Daoy (cell line): Measurements from ENCODE around the gene ZBTB21. TPM values are rescaled to one million over a fixed set of nuclear protein-coding genes. Genes with fewer than 3 reads are reported as not detected.

Source experiments
- DNase-seq: peaks from one replicate; pipeline ENCODE4 v3.0.0-alpha.2; 2015; ENCODE audit warnings: low read depth
- total RNA-seq: library from RNA; depleted of rRNA; stranded (reverse); fragments of >200 nt; shearing (Covaris generic); gene quantifications from 2 replicates; pipeline ENCODE4 v1.2.3, GENCODE V29; 2014; rRNA removed

ZBTB21 gene
- total RNA-seq: 16.9 and 17.7 TPM in 2 replicates

GRCh38 chr21:42009831-42010506, at the start of gene ZBTB21:
Gene ZBTB21, minus strand, starts transcription at chr21:42010360. Its CDS starts 16,265 bp downstream, at chr21:41994095.
- DNase-seq: peak; percentile 100

DNA sequence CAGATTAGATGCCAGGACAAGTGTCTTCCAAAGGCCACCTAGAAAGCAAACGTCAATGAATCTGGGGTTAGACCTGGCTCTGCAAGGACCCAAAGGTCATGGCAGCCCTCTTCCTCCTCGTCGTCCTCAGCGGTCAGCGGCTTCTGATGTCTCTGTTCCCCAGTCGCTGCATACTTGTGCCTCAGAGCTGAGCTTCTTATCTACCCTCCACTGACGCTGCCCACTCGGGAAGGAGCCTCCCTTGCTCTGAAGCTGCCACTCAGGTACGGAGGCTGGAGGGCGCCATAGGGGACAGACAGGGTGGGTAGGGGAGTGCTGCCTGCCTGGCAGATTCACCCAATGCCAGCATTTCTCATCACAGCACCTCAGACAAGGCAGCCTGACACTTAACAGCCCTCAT, 49.6 kb upstream of the ZBTB21 start:
- DNase-seq: no peak

GRCh38 chr21:42059141-42059540, 49.0 kb upstream of the ZBTB21 start:
- no peak for DNase-seq

- DNase-seq: no peak
These were observed 48.5 kb upstream of the ZBTB21 start for GRCh38 chr21:42058631-42059111.

- DNase-seq: no peak
These were observed 47.8 kb upstream of the ZBTB21 start for GRCh38 chr21:42057851-42058437.

GRCh38 chr21:42056996-42057689, 47.0 kb upstream of the ZBTB21 start:
- DNase-seq: peak; percentile 95

- DNase-seq: no peak
These were observed 46.3 kb upstream of the ZBTB21 start for GRCh38 chr21:42056468-42056867.

DNA sequence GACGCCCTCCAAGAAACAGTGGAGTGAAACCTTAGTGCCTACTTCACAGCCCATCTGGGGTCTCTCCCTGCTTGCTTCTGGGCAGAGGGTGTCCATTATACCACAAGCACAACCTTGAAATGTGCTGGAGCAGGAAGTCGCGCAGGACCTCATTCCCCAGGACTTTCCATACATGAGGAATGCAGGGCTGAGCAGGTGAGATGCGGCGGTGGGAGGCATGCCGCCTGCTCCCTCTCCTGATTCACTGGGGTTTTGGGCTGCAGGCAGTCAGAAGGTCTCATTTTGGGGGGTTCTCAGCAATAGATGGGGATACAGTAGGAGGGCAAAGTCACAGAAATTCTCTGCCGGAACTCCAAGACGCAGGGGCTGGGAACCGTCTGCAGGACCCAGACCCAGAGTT, 45.3 kb upstream of the ZBTB21 start:
- DNase-seq: no peak

- no peak for DNase-seq
These were observed 41.6 kb upstream of the ZBTB21 start for GRCh38 chr21:42051788-42052187.

- peak; percentile 56 for DNase-seq
These were observed 39.6 kb upstream of the ZBTB21 start for GRCh38 chr21:42049578-42050430.

DNA sequence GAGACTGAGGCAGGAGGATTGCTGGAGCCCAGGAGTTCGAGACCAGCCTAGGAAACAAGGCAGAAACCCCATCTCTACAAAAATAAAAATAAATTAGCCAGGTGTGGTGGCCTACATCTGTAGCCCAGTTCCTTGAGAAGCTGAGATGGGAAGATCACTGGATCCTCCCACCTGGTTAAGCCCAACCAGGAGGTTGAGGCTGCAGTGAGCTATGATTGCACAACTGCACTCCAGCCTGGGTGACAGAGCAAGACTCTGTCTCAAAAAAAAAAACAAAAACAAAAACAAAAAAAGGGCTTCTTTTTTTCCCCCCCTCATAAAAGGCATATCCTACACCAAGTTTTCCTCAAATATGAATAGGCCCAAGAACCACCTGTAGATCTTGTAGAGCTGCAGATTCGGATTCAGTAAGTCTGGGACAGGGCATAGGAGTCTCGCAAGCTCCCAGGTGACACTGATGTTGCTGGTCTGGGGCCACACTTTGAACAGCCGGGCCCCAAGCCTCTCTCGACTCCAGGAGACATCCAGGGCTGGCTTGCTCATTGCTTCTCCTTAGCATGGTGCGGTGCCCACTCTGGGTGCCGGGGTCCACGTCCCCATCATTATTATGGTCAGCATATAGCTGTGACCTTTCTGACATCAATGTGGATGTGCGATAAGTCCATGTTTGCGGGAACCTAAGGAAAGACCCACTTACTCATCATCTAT, 38.9 kb upstream of the ZBTB21 start:
- no peak for DNase-seq

DNA sequence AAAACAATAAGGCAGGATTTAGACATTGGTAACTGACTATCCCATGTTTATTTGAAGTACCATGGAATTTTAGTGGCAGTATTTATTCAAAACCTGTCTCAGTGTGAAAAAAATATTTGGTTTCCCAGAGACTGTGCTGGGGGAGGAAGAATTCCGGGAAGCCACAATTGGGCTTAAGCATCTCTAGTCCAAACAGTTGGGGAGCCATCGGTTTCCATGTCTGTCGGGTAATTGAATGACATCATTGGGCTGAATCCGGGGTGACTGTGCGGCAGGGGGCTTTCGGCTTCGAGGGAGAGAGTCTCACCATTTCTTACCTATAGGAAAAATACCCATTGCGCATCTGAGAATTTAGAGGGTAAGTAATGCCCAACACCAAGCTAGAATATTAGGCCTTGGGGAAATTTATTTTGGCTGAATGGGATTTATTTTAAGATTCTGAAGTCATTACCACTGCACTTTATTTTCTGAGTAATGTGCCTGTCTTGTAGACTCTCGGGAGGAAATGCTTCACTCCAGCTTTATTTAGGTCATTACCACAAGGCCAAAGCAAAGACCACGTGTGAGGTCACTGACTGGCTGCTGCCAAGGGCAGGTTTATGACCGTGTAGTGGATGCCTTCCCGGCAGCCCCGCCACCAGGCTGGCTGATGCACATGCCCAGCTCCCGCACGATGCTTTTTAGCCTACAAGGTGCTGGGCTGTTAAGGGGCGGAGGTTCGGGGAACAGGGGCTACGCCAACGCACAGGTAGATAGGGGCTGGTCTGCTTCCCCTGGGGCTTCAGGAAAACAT, 37.9 kb upstream of the ZBTB21 start:
- DNase-seq: peak; percentile 96

- no peak for DNase-seq
These were observed 34.8 kb upstream of the ZBTB21 start for GRCh38 chr21:42044871-42045495.

- no peak for DNase-seq
These were observed 33.8 kb upstream of the ZBTB21 start for GRCh38 chr21:42043961-42044360.

DNA sequence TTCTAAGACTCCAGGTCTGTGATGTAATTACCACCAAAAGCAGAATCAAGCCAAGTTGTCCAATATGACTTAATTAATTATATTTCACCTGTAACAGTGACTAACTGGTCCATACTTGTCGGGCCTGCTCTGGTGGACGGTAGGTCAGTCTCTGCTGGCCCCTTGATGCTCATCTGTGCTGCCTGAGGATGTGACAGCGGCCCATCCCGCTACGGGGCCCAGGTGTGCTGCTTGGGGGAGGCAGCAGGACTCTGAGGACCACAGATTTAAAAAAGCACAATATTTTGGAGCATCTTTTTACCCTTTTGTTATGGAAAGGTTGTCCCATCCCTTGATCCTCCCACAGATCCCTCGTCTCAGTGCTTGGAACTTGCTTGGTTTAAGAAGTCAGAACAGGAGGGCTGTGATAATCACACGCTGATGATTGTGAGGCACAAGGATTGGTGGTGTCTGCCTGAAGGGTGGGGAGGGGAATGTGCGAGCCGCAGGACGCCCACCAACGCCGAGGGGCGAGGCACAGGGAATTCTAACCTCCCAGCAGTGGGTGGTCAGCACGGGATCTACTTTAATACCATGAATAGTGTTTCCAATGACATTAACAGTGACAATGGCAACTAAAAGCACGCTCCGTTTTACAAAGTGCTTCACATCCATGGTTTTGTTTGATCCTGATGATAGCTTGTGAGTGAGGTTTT, 33.2 kb upstream of the ZBTB21 start:
- no peak for DNase-seq

GRCh38 chr21:42042651-42043050, 32.5 kb upstream of the ZBTB21 start:
- DNase-seq: no peak

DNA sequence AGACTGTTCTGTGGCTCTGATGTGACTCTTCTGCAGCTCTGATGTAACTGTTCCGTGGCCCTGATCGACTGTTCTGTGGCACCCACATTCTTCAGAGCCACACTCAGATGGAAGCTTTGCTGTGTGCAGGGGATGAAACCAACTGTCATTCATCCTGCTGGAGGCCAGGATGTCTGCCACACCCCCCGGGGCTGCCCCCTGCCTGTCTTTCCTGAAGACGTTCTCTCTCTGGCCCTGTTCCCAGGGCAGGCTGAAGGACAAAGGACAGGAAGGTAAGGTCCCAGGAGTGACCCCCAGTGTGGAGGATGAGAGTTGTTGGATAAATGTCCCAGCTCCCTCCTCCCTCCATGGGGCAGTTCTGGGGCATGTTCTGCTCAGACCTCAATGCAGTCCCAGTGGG, 31.6 kb upstream of the ZBTB21 start:
- DNase-seq: peak; percentile 44

DNA sequence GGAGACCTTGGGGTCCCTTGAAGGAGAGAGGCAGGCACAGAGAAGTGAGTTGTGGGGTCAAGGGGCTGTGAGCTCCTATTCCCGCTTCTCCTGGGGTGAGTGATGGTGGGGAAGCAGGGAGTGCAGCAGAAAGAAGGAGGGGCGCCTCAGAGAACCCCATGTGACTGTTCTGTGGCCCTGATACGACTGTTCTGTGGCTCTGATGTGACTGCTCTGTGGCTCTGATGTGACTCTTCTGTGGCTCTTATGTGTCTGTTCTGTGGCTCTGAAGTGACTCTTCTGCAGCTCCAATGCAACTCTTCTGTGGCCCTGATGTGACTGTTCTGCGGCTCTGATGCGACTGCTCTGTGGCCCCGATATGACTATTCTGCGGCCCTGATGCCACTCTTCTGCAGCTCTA, 31.1 kb upstream of the ZBTB21 start:
- DNase-seq: no peak

DNA sequence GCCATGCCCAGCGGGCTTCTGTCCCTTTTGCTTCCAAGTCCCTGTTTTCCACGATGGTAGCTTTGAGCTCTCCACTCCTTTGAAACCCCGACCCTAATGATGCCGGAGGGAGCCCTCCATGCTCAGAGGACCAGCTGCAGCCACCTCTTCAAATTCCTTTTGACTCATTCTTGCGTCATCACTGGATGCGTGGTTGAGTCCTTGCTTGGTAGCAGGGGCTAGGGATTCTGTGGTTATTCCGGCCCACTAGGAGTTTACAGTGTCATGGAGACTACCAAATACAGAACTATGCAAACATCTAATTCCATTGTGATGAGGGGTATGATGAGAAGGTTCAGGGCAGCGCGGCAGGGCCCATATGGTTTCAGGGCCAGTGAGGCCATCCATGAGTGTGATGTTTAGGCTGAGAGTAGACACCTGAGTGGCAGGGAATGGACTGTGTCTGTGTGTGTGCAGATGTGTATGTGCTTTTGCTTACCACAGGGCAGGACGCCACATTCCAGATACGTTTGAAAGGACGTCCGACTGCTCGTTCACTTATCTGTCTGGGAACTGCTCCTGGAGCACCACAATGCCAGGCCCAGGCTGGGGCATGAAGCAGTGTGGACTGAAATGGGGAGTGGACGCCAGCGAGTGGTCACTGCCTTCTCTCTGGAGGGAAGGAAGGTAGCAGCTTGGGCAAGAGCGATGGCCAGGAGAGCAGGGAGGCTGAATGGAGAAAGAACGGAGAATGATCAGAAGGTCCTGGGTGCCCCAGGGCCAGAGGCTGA, 30.4 kb upstream of the ZBTB21 start:
- DNase-seq: peak; percentile 99
